Gastrocnemius medialis (tissue), 4 donors: ENCODE results near the gene SPECC1.

Experiments used
- POLR2A ChIP-seq, 2 donors: fragments of 450-650 bp; IDR thresholded peaks; one replicate each; pipeline ENCODE4 v1.6.1; 2017; ENCODE audit warnings: antibody characterized with exemption in 2 of 2, mild to moderate bottlenecking in 2 of 2, moderate library complexity in 2 of 2
- TF ChIP-seq, protein P1 (sequence below), 5 experiments: fragments of 450-650 bp in 3 of 5; fragments of 200-600 bp in 2 of 5; sonication (generic) in 2 of 5; IDR thresholded peaks in 4 of 5; conservative IDR thresholded peaks in 1 of 5; 1 replicate in 4 of 5; 2 replicates in 1 of 5; pipeline ENCODE4 v1.5.1; 2016 to 2019; ENCODE audit warnings: antibody characterized with exemption in 5 of 5, mild to moderate bottlenecking in 3 of 5, moderate library complexity in 3 of 5

DNA sequence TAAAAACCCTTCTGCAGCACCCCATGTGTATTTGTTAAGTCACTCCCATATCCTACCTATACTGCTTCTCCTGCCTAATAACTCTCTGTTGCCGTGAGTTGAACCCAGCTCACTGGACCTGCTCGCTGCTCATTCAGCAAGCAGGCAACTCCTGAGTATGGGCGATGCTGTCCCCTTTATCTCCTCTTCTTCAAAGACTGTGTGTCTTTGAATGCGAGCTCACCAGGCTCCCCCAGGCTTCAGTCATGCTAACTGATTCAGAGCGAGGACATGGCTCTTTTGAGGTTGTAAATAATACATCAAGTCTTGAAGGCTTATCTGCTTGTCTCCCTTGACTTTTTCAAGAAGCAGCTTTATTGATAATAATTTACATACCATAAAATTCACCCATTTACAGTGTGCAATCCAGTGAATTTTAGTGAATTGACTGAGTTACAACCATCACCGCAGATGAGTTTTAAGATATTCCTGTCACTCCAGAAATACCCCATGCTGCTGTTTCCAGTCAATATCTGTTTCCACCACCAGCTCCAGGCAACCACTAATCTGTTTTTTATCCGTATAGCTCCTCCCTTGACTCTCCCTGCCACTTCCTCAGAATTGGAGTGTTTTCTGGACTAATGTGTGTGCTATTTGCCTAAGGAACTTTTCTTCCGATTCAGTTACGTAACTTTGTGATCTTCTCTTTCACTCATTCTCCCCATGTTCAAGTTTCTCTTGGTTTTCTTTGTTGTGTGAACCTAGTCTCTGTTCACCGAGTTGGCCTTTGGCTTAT is 132.2 kb downstream of the SPECC1 start:
- TF ChIP-seq, protein P1, sequence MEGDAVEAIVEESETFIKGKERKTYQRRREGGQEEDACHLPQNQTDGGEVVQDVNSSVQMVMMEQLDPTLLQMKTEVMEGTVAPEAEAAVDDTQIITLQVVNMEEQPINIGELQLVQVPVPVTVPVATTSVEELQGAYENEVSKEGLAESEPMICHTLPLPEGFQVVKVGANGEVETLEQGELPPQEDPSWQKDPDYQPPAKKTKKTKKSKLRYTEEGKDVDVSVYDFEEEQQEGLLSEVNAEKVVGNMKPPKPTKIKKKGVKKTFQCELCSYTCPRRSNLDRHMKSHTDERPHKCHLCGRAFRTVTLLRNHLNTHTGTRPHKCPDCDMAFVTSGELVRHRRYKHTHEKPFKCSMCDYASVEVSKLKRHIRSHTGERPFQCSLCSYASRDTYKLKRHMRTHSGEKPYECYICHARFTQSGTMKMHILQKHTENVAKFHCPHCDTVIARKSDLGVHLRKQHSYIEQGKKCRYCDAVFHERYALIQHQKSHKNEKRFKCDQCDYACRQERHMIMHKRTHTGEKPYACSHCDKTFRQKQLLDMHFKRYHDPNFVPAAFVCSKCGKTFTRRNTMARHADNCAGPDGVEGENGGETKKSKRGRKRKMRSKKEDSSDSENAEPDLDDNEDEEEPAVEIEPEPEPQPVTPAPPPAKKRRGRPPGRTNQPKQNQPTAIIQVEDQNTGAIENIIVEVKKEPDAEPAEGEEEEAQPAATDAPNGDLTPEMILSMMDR (IDR thresholded peaks at IDR 0.05 in 4 of 5, conservative IDR thresholded peaks at IDR 0.05 in 1 of 5): no peak
- no peak for TF ChIP-seq POLR2A (IDR thresholded peaks at IDR 0.05)
